Uterus (tissue), 4 donors: Measurements from ENCODE around the gene HSPA1A. TPM values are rescaled to one million over a fixed set of nuclear protein-coding genes. Genes with fewer than 3 reads are reported as not detected.
"Not testable (repeated sequence)": the region's sequence is repeated elsewhere in the genome, so short reads cannot be mapped to it uniquely, and the experiment has no call there.

Experiments
- DNase-seq, 2 donors: peaks; one replicate each; pipeline ENCODE4 v3.0.0-alpha.2; 2019 to 2020
- H3K27ac ChIP-seq, 2 donors: fragments of 200-600 bp; sonication (generic); 1 replicate in 1 of 2; 2 replicates in 1 of 2; pipeline ENCODE4 v1.5.1; 2016 to 2018
- H3K27me3 ChIP-seq, 2 donors: fragments of 200-600 bp; sonication (generic); one replicate each; pipeline ENCODE4 v1.5.1; 2018 to 2019; ENCODE audit warnings: control low read depth in 1 of 2
- H3K36me3 ChIP-seq, 2 donors: fragments of 200-600 bp; sonication (generic); one replicate each; pipeline ENCODE4 v1.5.1; 2019; ENCODE audit warnings: control low read depth in 1 of 2
- H3K4me1 ChIP-seq, 2 donors: fragments of 200-600 bp; sonication (generic); one replicate each; pipeline ENCODE4 v1.5.1; 2018 to 2019; ENCODE audit warnings: control low read depth in 1 of 2
- H3K4me3 ChIP-seq, 2 donors: fragments of 200-600 bp; sonication (generic); 1 replicate in 1 of 2; 2 replicates in 1 of 2; pipeline ENCODE4 v1.5.1; 2018 to 2019; ENCODE audit warnings: mild to moderate bottlenecking in 1 of 2
- H3K9me3 ChIP-seq, 2 donors: fragments of 200-600 bp; sonication (generic); one replicate each; pipeline ENCODE4 v1.5.1; 2019; ENCODE audit warnings: control low read depth in 1 of 2
- POLR2A ChIP-seq, 2 donors: fragments of 450-650 bp; IDR thresholded peaks; one replicate each; pipeline ENCODE4 v1.6.1; 2016; ENCODE audit warnings: antibody characterized with exemption in 2 of 2, mild to moderate bottlenecking in 1 of 2, moderate library complexity in 1 of 2
- intact Hi-C: fragments of 100-400 bp; cut with DNase I; formaldehyde crosslinking; loops from one replicate; pipeline ENCODE4 v1.15.1; 2023; ENCODE audit warnings: low total_unique reads
- total RNA-seq, 4 donors: library from RNA; depleted of rRNA in 3 of 4; stranded (reverse); fragments of >200 nt in 3 of 4; gene quantifications; one replicate each; pipeline versions ENCODE4 v1.1.0 to v1.2.4, GENCODE V29; 2014 to 2023
- TF ChIP-seq, protein P1 (sequence below), 4 experiments: fragments of 200-600 bp in 2 of 4; fragments of 450-650 bp in 2 of 4; sonication (generic) in 2 of 4; IDR thresholded peaks; one replicate each; pipeline ENCODE4 v1.5.1; 2016 to 2019; ENCODE audit warnings: antibody characterized with exemption in 4 of 4, mild to moderate bottlenecking in 2 of 4, moderate library complexity in 1 of 4
- donor health status: DM: yes; HTN: yes; CAD: no.

HSPA1A gene
- total RNA-seq, 4 donors from 2014 or later: 98.8 to 261 (median 170) TPM

- Histone ChIP-seq H3K27ac (peak overlapping the region; percentile 42 to 66), H3K36me3 (no peaks in the 10 kb centered on the region), H3K4me1 (no peaks in the 10 kb centered on the region), H3K9me3 (no peaks in the 10 kb centered on the region), H3K4me3 (no peak overlapping the region), H3K27me3 (no peaks in the 10 kb centered on the region)
- intact Hi-C loops: loop anchor here (10.0 kb wide), 1 partner anchor 57 kb away; the partner anchor contains the start of gene CLIC1
- no peak for TF ChIP-seq POLR2A (IDR thresholded peaks at IDR 0.05)
- TF ChIP-seq, protein P1, sequence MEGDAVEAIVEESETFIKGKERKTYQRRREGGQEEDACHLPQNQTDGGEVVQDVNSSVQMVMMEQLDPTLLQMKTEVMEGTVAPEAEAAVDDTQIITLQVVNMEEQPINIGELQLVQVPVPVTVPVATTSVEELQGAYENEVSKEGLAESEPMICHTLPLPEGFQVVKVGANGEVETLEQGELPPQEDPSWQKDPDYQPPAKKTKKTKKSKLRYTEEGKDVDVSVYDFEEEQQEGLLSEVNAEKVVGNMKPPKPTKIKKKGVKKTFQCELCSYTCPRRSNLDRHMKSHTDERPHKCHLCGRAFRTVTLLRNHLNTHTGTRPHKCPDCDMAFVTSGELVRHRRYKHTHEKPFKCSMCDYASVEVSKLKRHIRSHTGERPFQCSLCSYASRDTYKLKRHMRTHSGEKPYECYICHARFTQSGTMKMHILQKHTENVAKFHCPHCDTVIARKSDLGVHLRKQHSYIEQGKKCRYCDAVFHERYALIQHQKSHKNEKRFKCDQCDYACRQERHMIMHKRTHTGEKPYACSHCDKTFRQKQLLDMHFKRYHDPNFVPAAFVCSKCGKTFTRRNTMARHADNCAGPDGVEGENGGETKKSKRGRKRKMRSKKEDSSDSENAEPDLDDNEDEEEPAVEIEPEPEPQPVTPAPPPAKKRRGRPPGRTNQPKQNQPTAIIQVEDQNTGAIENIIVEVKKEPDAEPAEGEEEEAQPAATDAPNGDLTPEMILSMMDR (IDR thresholded peaks at IDR 0.05): peak; percentile 37 to 61 (median 46)
- DNase-seq: peak; percentile 64 to 70
These were observed 23.8 kb upstream of the HSPA1A start for GRCh38 chr6:31791324-31792089.

DNA sequence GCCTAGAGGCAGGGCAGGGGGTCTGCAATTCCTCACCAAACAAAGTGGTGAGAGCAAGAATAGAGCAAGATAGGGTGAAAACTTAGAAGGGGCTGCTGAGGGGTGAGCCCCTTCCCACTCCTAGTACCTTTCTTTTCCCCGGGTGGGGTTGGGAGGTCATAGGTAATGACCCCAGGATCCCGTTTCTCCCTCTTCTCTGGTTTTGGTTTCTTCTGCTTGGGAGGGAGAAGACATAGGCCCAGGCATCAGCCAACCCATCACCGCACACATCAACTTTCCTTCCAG is 23.3 kb upstream of the HSPA1A start:
- no peaks in the 10 kb centered on the region for H3K9me3 ChIP-seq
- no peaks in the 10 kb centered on the region for H3K36me3 ChIP-seq
- no peaks in the 10 kb centered on the region for H3K4me1 ChIP-seq
- no peak overlapping the region for H3K4me3 ChIP-seq
- intact Hi-C loops: loop anchor here (10.0 kb wide), 1 partner anchor 57 kb away; the partner anchor contains the start of gene CLIC1
- H3K27me3 ChIP-seq: no peaks in the 10 kb centered on the region
- TF ChIP-seq, protein P1 (IDR thresholded peaks at IDR 0.05): no peak
- TF ChIP-seq POLR2A (IDR thresholded peaks at IDR 0.05): no peak
- DNase-seq: no peak
- H3K27ac ChIP-seq: peak overlapping the region; percentile 42 to 66

DNA sequence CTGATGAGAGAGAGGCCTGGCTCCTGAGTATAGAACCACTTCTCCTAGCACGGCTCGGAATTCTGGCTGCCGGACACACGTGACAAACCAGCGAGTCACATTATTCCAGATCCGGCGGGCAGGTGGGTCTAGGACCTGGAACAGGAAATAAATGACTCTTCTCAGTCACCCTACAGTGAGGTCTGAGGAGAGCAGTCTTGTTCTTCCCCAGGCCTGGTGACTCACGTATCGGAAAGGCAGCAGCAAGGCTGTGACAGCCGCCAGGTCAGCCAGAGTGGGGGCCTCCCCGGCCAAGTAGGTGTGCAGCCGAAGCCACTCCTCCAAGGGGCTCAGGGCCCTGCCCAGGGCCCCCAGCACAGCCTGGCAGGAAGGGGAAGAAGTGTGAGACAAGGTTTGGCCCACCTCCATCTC is 22.6 kb upstream of the HSPA1A start:
- no peaks in the 10 kb centered on the region for H3K36me3 ChIP-seq
- TF ChIP-seq, protein P1 (IDR thresholded peaks at IDR 0.05): no peak
- no peaks in the 10 kb centered on the region for H3K27me3 ChIP-seq
- no peaks in the 10 kb centered on the region for H3K9me3 ChIP-seq
- H3K4me1 ChIP-seq: no peaks in the 10 kb centered on the region
- no peak overlapping the region for H3K4me3 ChIP-seq
- DNase-seq: no peak
- intact Hi-C loops: loop anchor here (10.0 kb wide), 1 partner anchor 58 kb away; the partner anchor contains the start of gene CLIC1
- H3K27ac ChIP-seq: no peak overlapping the region

- intact Hi-C loops: loop anchor here (10.0 kb wide), 1 partner anchor 59 kb away; the partner anchor contains the start of gene CLIC1
- not testable (repeated sequence) for H3K9me3 ChIP-seq, H3K27me3 ChIP-seq, DNase-seq, H3K36me3 ChIP-seq, H3K4me1 ChIP-seq, H3K4me3 ChIP-seq
- peak overlapping the region; percentile 90 to 97 for H3K27ac ChIP-seq
These were observed 21.5 kb upstream of the HSPA1A start for GRCh38 chr6:31793927-31794245.

- TF ChIP-seq POLR2A (IDR thresholded peaks at IDR 0.05): no peak
- TF ChIP-seq, protein P1 (IDR thresholded peaks at IDR 0.05): no peak
- no peaks in the 10 kb centered on the region for H3K36me3 ChIP-seq
- no peaks in the 10 kb centered on the region for H3K27me3 ChIP-seq
- intact Hi-C loops: loop anchor here (10.0 kb wide), 1 partner anchor 60 kb away; the partner anchor contains the start of gene CLIC1
- DNase-seq: no peak
- peak overlapping the region; percentile 73 to 88 for H3K4me3 ChIP-seq
- no peaks in the 10 kb centered on the region for H3K9me3 ChIP-seq
- no peaks in the 10 kb centered on the region for H3K4me1 ChIP-seq
- H3K27ac ChIP-seq: peak overlapping the region; percentile 90 to 97
These were observed 21.0 kb upstream of the HSPA1A start for GRCh38 chr6:31794294-31794865.
